ENCODE measurements around the gene FNBP1L.

FNBP1L gene

GRCh38 chr1:93495911-93496310, 48.0 kb downstream of the FNBP1L start:
- DNase-seq = no peak

- no peak for DNase-seq
Measured at GRCh38 chr1:93496520-93496919, 48.6 kb downstream of the FNBP1L start.

- DNase-seq = no peak
Measured at GRCh38 chr1:93499075-93499474, 51.2 kb downstream of the FNBP1L start.

- no peak for DNase-seq
Measured at GRCh38 chr1:93499533-93499932, 51.6 kb downstream of the FNBP1L start.

- DNase-seq = no peak
Measured at GRCh38 chr1:93500275-93500674, 52.4 kb downstream of the FNBP1L start.

GRCh38 chr1:93501399-93501798, 53.5 kb downstream of the FNBP1L start:
- no peak for DNase-seq

- no peak for DNase-seq
Measured at GRCh38 chr1:93501829-93502369, 54.0 kb downstream of the FNBP1L start.

- DNase-seq = no peak
Measured at GRCh38 chr1:93502571-93502970, 54.7 kb downstream of the FNBP1L start.

- DNase-seq = no peak
Measured at GRCh38 chr1:93503163-93503562, 55.2 kb downstream of the FNBP1L start.

- no peak for DNase-seq
Measured at GRCh38 chr1:93503816-93504215, 55.9 kb downstream of the FNBP1L start.

GRCh38 chr1:93504247-93505033, 56.5 kb downstream of the FNBP1L start:
- no peak for DNase-seq

- no peak for DNase-seq
Measured at GRCh38 chr1:93506126-93506525, 58.2 kb downstream of the FNBP1L start.

- DNase-seq = no peak
Measured at GRCh38 chr1:93516164-93516563, 68.2 kb downstream of the FNBP1L start.

GRCh38 chr1:93518516-93518915, 70.6 kb downstream of the FNBP1L start:
- no peak for DNase-seq

GRCh38 chr1:93519199-93519829, 71.4 kb downstream of the FNBP1L start:
- no peak for DNase-seq

GRCh38 chr1:93521618-93522017, 73.7 kb downstream of the FNBP1L start:
- DNase-seq = no peak

- DNase-seq = no peak
Measured at GRCh38 chr1:93522721-93523120, 74.8 kb downstream of the FNBP1L start.

- DNase-seq = no peak
Measured at GRCh38 chr1:93525431-93525830, 77.5 kb downstream of the FNBP1L start.

GRCh38 chr1:93526431-93526830, 78.5 kb downstream of the FNBP1L start:
- no peak for DNase-seq

- no peak for DNase-seq
Measured at GRCh38 chr1:93528412-93528811, 80.5 kb downstream of the FNBP1L start.

GRCh38 chr1:93531193-93531592, 83.3 kb downstream of the FNBP1L start:
- no peak for DNase-seq

- no peak for DNase-seq
Measured at GRCh38 chr1:93532780-93533378, 85.0 kb downstream of the FNBP1L start.

GRCh38 chr1:93533677-93534076, 85.8 kb downstream of the FNBP1L start:
- DNase-seq = no peak

- no peak for DNase-seq
Measured at GRCh38 chr1:93537396-93537795, 89.5 kb downstream of the FNBP1L start.

All from CD4-positive, alpha-beta T cell treated with Interleukin-10 for 1 hour (primary cell).